Glutamatergic neuron (in vitro differentiated cells): ENCODE data around the gene LRRC36. TPM values are rescaled to one million over a fixed set of nuclear protein-coding genes. Genes with fewer than 3 reads are reported as not detected.

Source experiments
- DNase-seq: peaks from one replicate; pipeline ENCODE4 v3.0.0; 2022
- H3K27ac Mint-ChIP-seq: one replicate; pipeline ENCODE4 v1.8.0; 2020; ENCODE audit warnings: mild to moderate bottlenecking, mixed read lengths, inconsistent platforms; ENCODE audit not compliant: unreplicated experiment
- H3K27me3 Mint-ChIP-seq: one replicate; pipeline ENCODE4 v1.8.0; 2020; ENCODE audit warnings: mild to moderate bottlenecking, moderate library complexity, mixed read lengths, inconsistent platforms; ENCODE audit not compliant: unreplicated experiment
- H3K36me3 Mint-ChIP-seq: one replicate; pipeline ENCODE4 v1.8.0; 2020; ENCODE audit warnings: mild to moderate bottlenecking, mixed read lengths, inconsistent platforms; ENCODE audit not compliant: unreplicated experiment
- H3K4me1 Mint-ChIP-seq: one replicate; pipeline ENCODE4 v1.8.0; 2020; ENCODE audit warnings: mild to moderate bottlenecking, low read depth, mixed read lengths, inconsistent platforms; ENCODE audit not compliant: unreplicated experiment
- H3K4me3 Mint-ChIP-seq: one replicate; pipeline ENCODE4 v1.8.0; 2020; ENCODE audit warnings: mild to moderate bottlenecking, mixed read lengths, inconsistent platforms; ENCODE audit not compliant: unreplicated experiment
- H3K9me3 Mint-ChIP-seq: one replicate; pipeline ENCODE4 v1.8.0; 2020; ENCODE audit warnings: mild to moderate bottlenecking, moderate library complexity, mixed read lengths, inconsistent platforms; ENCODE audit not compliant: unreplicated experiment
- CTCF ChIP-seq: fragments of 200-600 bp; sonication (generic); IDR thresholded peaks from one replicate; pipeline ENCODE4 v1.5.0; 2021; ENCODE audit not compliant: partially characterized antibody, unreplicated experiment
- total RNA-seq: library from RNA; stranded (reverse); fragmentation: NEBNext Ultra II Directional; extraction: Animal tissue kit (Norgen Biotek cat#: 25700); gene quantifications from one replicate; pipeline ENCODE4 v1.2.1, GENCODE V29; 2021; ENCODE audit not compliant: unreplicated experiment

Gene LRRC36
- total RNA-seq, 1 donor from 2014 or later = not detected

DNA sequence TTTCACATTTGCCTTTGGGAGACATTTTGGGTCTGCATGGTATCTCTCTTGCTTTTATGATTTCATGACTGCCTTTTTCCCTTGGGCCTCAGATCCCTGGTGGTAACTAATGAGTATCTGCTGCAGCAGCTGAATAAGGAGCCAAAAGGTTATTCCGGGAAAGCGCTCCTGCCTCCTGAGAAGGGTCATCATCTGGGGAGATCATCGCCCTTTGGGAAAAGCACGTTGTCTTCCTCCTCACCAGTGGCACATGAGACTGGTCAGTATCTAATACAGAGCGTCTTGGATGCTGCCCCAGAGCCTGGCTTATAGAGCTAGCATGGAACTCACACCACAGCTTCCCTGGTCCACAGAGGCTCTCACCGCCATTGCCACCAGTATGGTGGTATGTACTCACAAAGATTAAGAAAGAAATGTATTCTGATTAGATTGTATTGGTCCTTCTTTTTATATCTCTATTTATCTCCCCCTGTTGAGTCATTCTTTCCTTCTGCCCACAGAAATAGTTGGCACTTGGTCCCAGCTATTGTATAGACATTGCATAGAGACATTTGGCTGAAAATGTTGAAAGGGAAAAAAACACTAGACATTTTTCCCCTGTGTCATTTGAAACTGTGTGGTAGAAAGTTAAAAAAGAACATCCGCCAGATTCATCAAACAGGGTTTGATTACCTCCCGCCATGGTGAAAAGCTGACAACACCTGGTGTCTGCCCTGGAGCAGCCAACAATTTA lies 58.3 kb downstream of the LRRC36 start:
- Mint-ChIP-seq H3K27me3 (peaks cover 2% of the 10 kb centered on the region), H3K27ac (no peak overlapping the region), H3K36me3 (no peaks in the 10 kb centered on the region), H3K9me3 (peaks cover 1% of the 10 kb centered on the region), H3K4me3 (no peak overlapping the region), H3K4me1 (peaks cover 16% of the 10 kb centered on the region)
- DNase-seq = no peak
- TF ChIP-seq CTCF = no peak

GRCh38 chr16:67386861-67387455 lies 60.3 kb downstream of the LRRC36 start:
- H3K36me3 Mint-ChIP-seq = no peaks in the 10 kb centered on the region
- TF ChIP-seq CTCF = no peak
- no peak overlapping the region for H3K27ac Mint-ChIP-seq
- peaks cover 1% of the 10 kb centered on the region for H3K9me3 Mint-ChIP-seq
- DNase-seq = no peak
- peaks cover 18% of the 10 kb centered on the region for H3K4me1 Mint-ChIP-seq
- no peak overlapping the region for H3K4me3 Mint-ChIP-seq
- H3K27me3 Mint-ChIP-seq = peaks cover 6% of the 10 kb centered on the region

DNA sequence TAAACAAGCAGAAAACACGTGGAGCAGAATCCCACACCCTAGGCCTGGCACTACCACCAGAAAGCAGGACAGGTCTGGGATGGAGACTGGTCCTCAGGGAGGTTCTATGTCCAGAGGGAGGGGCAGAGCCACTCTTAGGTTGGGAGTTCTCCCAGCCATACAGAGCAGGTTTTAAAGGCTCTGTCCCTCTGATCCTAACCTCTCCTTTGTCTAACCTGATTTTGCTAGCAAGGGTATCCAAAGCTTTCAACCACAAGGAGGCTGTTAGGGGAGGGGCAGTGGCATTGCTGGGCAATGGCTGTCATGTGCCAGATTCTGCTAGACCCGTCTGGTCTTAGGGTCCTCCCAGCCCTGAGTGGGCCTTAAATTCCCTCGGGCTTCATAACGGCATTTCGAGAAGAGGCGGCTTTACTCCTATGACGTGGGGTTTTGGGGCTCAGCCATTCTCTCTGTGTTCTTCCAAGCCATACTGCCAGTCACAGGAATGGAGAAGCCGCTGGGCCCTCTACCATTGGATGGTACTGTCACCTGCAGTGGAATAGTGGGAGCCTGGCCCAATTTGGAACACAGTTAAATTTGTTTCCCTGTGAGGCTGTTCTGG lies 61.0 kb downstream of the LRRC36 start:
- no peak overlapping the region for H3K4me3 Mint-ChIP-seq
- H3K36me3 Mint-ChIP-seq = no peaks in the 10 kb centered on the region
- H3K9me3 Mint-ChIP-seq = peaks cover 1% of the 10 kb centered on the region
- no peak for TF ChIP-seq CTCF
- H3K4me1 Mint-ChIP-seq = peaks cover 21% of the 10 kb centered on the region
- H3K27ac Mint-ChIP-seq = no peak overlapping the region
- peaks cover 10% of the 10 kb centered on the region for H3K27me3 Mint-ChIP-seq
- no peak for DNase-seq

GRCh38 chr16:67388191-67388590 lies 61.6 kb downstream of the LRRC36 start:
- no peak overlapping the region for H3K27ac Mint-ChIP-seq

More at GRCh38 chr16:67388191-67388590, 61.6 kb downstream of the LRRC36 start:
- Mint-ChIP-seq H3K4me3 (peak overlapping the region; percentile 52), H3K27me3 (peaks cover 13% of the 10 kb centered on the region), H3K9me3 (peaks cover 1% of the 10 kb centered on the region), H3K4me1 (peaks cover 22% of the 10 kb centered on the region), H3K36me3 (no peaks in the 10 kb centered on the region)
- TF ChIP-seq CTCF = no peak
- DNase-seq = no peak
